ENCODE measurements around the gene PGLYRP2.
"Not testable (repeated sequence)": the region's sequence is repeated elsewhere in the genome, so short reads cannot be mapped to it uniquely, and the experiment has no call there.

PGLYRP2 gene

DNA sequence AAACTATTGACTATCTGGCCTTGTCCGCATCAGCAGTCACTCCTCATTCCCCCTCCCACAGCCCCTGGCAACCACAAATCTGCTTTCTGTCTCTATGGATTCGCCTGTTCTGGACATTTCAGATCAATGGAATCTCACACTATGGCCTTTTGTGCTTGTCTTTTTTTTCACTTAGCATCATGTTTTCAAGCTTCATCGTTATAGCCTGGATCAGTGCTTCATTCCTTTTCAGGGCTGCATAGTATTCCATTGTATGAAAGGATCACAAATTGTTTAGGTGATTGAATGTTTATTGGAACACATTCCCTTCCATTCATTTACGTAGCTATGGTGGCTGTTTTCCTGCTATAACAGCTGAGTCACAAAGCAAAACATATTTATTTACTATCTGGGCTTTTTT is 7.7 kb upstream of the PGLYRP2 start:
- H3K9ac ChIP-seq (ENCODE audit: low read depth in 1 of 2, low read length in 2 of 2), result no peak overlapping the region
- H3K36me3 ChIP-seq (ENCODE audit: control insufficient read depth in 1 of 2, insufficient read depth in 2 of 2, low read length in 2 of 2), result no peaks in the 10 kb centered on the region
- H3K4me3 ChIP-seq (ENCODE audit: low read depth in 1 of 2, low read length in 2 of 2), result no peak overlapping the region
- no peak overlapping the region for H3K27ac ChIP-seq (ENCODE audit: low read depth, low read length)
- no peaks in the 10 kb centered on the region for H3K27me3 ChIP-seq (ENCODE audit: control insufficient read depth in 1 of 2, insufficient read depth in 2 of 2, low read length in 2 of 2)
- no peaks in the 10 kb centered on the region for H3K4me1 ChIP-seq (ENCODE audit: control insufficient read depth in 1 of 2, insufficient read depth in 2 of 2, low read length in 2 of 2)
- no peaks in the 10 kb centered on the region for H3K9me3 ChIP-seq (ENCODE audit: control insufficient read depth in 1 of 2, low read length in 2 of 2)

DNA sequence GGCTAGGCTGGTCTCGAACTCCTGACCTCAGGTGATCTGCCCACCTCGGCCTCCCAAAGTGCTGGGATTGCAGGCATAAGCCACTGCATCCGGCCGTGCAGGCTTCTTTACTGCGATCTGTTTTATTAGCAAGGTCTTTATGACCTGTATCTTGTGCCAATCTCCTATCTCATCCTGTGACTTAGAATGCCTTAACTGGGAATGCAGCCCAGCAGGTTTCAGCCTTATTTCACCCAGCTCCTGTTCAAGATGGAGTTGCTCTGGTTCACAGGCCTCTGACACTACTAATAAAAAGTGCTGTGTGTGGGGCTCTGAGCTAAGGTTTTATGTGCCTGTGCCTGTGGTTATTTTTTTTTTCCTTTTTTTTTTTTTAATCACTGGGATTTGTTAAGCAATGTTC is 6.5 kb upstream of the PGLYRP2 start:
- not testable (repeated sequence) for H3K4me1 ChIP-seq (ENCODE audit: control insufficient read depth in 1 of 2, insufficient read depth in 2 of 2, low read length in 2 of 2); H3K9me3 ChIP-seq (ENCODE audit: control insufficient read depth in 1 of 2, low read length in 2 of 2); H3K9ac ChIP-seq (ENCODE audit: low read depth in 1 of 2, low read length in 2 of 2); H3K27ac ChIP-seq (ENCODE audit: low read depth, low read length); H3K27me3 ChIP-seq (ENCODE audit: control insufficient read depth in 1 of 2, insufficient read depth in 2 of 2, low read length in 2 of 2); H3K36me3 ChIP-seq (ENCODE audit: control insufficient read depth in 1 of 2, insufficient read depth in 2 of 2, low read length in 2 of 2); H3K4me3 ChIP-seq (ENCODE audit: low read depth in 1 of 2, low read length in 2 of 2)

DNA sequence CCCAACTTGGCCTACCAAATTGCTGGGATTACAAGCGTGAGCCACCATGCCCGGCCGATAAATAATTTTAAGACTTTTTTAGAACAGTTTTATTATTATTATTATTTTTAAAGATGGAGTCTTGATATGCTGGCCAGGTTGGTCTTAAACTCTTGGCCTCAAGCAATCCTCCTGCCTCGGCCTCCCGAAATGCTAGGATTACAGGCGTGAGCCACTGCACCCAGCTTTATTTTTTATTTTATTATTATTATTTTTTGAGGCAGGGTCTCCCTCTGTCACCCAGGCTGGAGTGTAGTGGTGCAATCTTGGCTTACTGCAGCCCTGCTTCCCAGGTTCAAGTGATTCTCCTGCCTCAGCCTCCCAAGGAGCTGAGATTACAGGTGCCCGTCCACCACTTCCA is 1.7 kb upstream of the PGLYRP2 start:
- not testable (repeated sequence) for H3K4me3 ChIP-seq (ENCODE audit: low read depth in 1 of 2, low read length in 2 of 2); H3K36me3 ChIP-seq (ENCODE audit: control insufficient read depth in 1 of 2, insufficient read depth in 2 of 2, low read length in 2 of 2); H3K9ac ChIP-seq (ENCODE audit: low read depth in 1 of 2, low read length in 2 of 2); H3K4me1 ChIP-seq (ENCODE audit: control insufficient read depth in 1 of 2, insufficient read depth in 2 of 2, low read length in 2 of 2); H3K27ac ChIP-seq (ENCODE audit: low read depth, low read length); H3K27me3 ChIP-seq (ENCODE audit: control insufficient read depth in 1 of 2, insufficient read depth in 2 of 2, low read length in 2 of 2); H3K9me3 ChIP-seq (ENCODE audit: control insufficient read depth in 1 of 2, low read length in 2 of 2)

DNA sequence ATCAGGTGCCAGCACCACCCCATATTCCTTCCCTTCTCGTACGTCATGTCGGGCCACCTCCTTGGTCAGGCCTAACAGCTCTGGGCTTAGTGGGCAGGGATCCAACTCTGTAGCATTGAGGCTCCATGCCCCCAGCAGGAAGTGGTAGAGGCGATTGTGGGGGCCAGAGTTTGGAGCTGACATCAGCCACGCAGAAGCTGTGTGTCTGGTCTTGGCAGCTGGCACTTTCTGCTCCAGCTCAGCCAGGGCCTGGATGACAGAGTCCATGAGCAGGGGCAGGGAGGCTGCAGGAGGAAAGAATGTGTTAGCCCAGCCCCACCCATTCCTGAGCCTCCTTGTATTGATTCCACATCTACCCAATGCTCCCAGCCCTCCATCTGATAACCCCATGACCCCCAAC is 3.0 kb downstream of the PGLYRP2 start:
- H3K9ac ChIP-seq (ENCODE audit: low read depth in 1 of 2, low read length in 2 of 2), result no peak overlapping the region
- no peaks in the 10 kb centered on the region for H3K36me3 ChIP-seq (ENCODE audit: control insufficient read depth in 1 of 2, insufficient read depth in 2 of 2, low read length in 2 of 2)
- H3K27me3 ChIP-seq (ENCODE audit: control insufficient read depth in 1 of 2, insufficient read depth in 2 of 2, low read length in 2 of 2), result no peaks in the 10 kb centered on the region
- H3K4me1 ChIP-seq (ENCODE audit: control insufficient read depth in 1 of 2, insufficient read depth in 2 of 2, low read length in 2 of 2), result no peaks in the 10 kb centered on the region
- H3K27ac ChIP-seq (ENCODE audit: low read depth, low read length), result no peak overlapping the region
- no peaks in the 10 kb centered on the region for H3K9me3 ChIP-seq (ENCODE audit: control insufficient read depth in 1 of 2, low read length in 2 of 2)
- no peak overlapping the region for H3K4me3 ChIP-seq (ENCODE audit: low read depth in 1 of 2, low read length in 2 of 2)

DNA sequence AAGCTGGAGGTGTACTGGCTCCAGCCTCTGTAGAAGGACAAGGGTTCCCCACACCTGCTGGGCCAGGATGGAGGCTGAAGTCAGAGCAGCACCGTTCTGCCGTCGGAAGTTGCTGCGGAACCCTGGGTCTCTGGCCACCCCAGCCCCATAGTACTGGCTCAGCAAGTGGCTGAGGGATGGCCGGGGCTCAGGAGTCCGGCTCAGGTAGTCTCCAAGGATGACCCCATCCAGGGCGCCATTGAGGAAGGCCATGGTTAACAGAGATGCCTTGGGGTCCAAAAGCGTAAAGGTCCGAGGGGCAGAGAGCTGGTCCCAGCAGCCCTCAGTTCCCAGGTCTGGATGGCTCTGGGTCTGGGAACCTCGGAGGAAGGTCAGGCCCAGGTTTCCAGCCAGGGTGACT is 3.7 kb downstream of the PGLYRP2 start:
- Histone ChIP-seq H3K36me3 (ENCODE audit: control insufficient read depth in 1 of 2, insufficient read depth in 2 of 2, low read length in 2 of 2) (no peaks in the 10 kb centered on the region), H3K4me3 (ENCODE audit: low read depth in 1 of 2, low read length in 2 of 2) (no peak overlapping the region), H3K4me1 (ENCODE audit: control insufficient read depth in 1 of 2, insufficient read depth in 2 of 2, low read length in 2 of 2) (no peaks in the 10 kb centered on the region), H3K27ac (ENCODE audit: low read depth, low read length) (no peak overlapping the region), H3K9ac (ENCODE audit: low read depth in 1 of 2, low read length in 2 of 2) (no peak overlapping the region), H3K9me3 (ENCODE audit: control insufficient read depth in 1 of 2, low read length in 2 of 2) (no peaks in the 10 kb centered on the region), H3K27me3 (ENCODE audit: control insufficient read depth in 1 of 2, insufficient read depth in 2 of 2, low read length in 2 of 2) (no peaks in the 10 kb centered on the region)

DNA sequence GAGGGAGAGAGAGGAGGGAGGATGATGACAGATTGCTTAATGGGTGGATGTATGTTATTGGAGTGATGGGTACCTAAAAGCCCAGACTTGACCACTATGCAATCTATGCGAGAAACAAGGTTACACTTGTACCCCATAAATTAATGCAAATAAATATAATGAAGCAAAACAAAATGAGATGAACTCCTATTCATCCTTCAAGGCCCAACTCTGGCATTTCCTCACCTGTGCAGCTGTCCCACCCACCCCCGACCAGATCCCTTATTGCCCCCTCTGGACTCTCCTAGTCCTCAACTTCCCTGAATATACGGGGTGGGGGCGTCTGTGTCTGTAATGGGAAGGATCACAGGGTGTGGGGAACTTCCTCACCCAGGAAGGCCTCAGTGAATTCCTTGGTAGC is 4.1 kb downstream of the PGLYRP2 start:
- Histone ChIP-seq H3K27ac (ENCODE audit: low read depth, low read length) (no peak overlapping the region), H3K27me3 (ENCODE audit: control insufficient read depth in 1 of 2, insufficient read depth in 2 of 2, low read length in 2 of 2) (no peaks in the 10 kb centered on the region), H3K36me3 (ENCODE audit: control insufficient read depth in 1 of 2, insufficient read depth in 2 of 2, low read length in 2 of 2) (no peaks in the 10 kb centered on the region), H3K4me1 (ENCODE audit: control insufficient read depth in 1 of 2, insufficient read depth in 2 of 2, low read length in 2 of 2) (no peaks in the 10 kb centered on the region), H3K9ac (ENCODE audit: low read depth in 1 of 2, low read length in 2 of 2) (no peak overlapping the region), H3K9me3 (ENCODE audit: control insufficient read depth in 1 of 2, low read length in 2 of 2) (no peaks in the 10 kb centered on the region), H3K4me3 (ENCODE audit: low read depth in 1 of 2, low read length in 2 of 2) (no peak overlapping the region)

DNA sequence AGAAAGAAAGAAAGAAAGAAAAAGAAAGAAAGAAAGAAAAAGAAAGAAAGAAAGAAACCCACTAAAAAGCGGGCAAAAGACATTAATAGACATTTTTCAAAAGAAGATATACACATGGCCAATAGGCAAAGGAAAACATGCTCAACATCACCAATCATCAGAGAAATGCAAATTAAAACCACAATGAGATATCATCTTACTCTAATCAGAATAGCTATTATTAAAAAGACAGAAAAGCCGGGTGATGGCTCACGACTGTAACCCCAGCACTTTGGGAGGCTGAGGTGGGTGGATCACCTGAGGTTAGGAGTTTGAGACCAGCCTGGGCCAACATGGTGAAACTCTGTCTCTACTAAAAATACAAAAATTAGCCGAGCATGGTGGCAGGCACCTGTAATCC is 5.5 kb downstream of the PGLYRP2 start:
- H3K36me3 ChIP-seq (ENCODE audit: control insufficient read depth in 1 of 2, insufficient read depth in 2 of 2, low read length in 2 of 2); H3K4me3 ChIP-seq (ENCODE audit: low read depth in 1 of 2, low read length in 2 of 2); H3K9ac ChIP-seq (ENCODE audit: low read depth in 1 of 2, low read length in 2 of 2); H3K4me1 ChIP-seq (ENCODE audit: control insufficient read depth in 1 of 2, insufficient read depth in 2 of 2, low read length in 2 of 2); H3K9me3 ChIP-seq (ENCODE audit: control insufficient read depth in 1 of 2, low read length in 2 of 2); H3K27ac ChIP-seq (ENCODE audit: low read depth, low read length): not testable (repeated sequence)
- peaks cover 8 to 12% of the 10 kb centered on the region in 2 donors for H3K27me3 ChIP-seq (ENCODE audit: control insufficient read depth in 1 of 2, insufficient read depth in 2 of 2, low read length in 2 of 2)

DNA sequence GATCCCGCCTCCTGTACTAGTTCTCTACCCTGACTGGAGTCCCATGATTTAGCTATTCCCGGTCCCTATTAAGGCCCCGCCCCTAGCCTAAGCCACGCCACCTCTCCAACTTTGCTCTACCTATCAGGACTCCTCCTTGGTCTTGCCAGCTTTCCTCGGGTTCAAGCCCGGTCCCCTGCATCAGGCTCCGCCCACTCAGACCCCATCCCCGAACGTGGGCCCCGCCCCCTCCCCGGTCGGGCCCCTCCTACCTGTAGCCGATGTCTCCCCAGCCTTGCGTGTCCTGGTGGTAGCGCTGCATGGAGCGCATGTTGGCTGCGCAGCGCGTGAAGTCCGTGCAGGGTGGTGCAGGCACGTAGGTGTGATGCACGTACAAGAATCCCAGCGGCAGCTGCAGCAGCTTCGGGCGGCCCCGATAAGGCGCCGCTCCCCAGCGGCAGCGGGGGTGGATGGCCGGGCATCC is 7.6 kb downstream of the PGLYRP2 start:
- peaks cover 11 to 13% of the 10 kb centered on the region in 2 donors for H3K27me3 ChIP-seq (ENCODE audit: control insufficient read depth in 1 of 2, insufficient read depth in 2 of 2, low read length in 2 of 2)
- no peaks in the 10 kb centered on the region for H3K36me3 ChIP-seq (ENCODE audit: control insufficient read depth in 1 of 2, insufficient read depth in 2 of 2, low read length in 2 of 2)
- H3K4me3 ChIP-seq (ENCODE audit: low read depth in 1 of 2, low read length in 2 of 2), result no peak overlapping the region
- peaks cover 0 to 18% of the 10 kb centered on the region in 2 donors for H3K4me1 ChIP-seq (ENCODE audit: control insufficient read depth in 1 of 2, insufficient read depth in 2 of 2, low read length in 2 of 2)
- H3K27ac ChIP-seq (ENCODE audit: low read depth, low read length), result no peak overlapping the region
- H3K9me3 ChIP-seq (ENCODE audit: control insufficient read depth in 1 of 2, low read length in 2 of 2), result no peaks in the 10 kb centered on the region
- no peak overlapping the region for H3K9ac ChIP-seq (ENCODE audit: low read depth in 1 of 2, low read length in 2 of 2)

DNA sequence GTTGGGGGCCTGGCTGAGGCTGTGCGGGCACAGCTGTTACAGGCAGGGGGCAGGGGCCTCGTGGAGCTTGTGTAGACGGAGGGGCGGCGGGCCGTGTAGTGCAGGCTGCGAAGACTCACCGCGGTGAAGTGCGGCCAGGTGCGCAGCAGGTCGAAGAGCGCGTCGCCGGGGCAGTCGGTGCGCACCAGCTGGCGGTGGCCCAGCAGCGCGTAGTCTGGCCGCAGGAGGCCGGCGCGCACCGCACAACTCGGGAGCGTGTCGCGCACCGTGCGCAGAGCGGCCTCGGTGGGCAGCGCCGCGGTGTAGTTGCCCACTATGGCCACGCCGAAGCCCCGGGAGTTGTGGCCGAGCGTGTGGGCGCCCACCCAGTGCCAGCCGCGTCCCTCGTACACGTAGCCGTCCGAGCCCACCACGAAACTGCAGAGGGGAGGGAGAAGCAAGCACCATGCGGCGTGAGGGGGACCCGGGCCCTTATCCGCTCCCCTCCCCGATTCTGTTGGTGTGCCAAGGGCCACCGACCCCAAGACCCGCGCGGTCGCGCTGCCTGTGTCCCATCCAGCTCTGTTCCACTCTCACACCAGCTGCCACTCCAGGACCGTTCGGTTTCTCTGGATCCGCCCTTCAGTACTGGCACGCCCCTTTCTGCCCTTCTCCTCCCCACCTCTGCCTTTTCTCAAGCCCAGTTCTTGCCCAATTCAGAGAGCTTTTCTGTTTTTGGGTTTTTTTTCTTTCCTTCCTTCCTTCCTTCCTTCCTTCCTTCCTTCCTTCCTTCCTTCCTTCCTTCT is 9.6 kb downstream of the PGLYRP2 start:
- Histone ChIP-seq H3K4me3 (ENCODE audit: low read depth in 1 of 2, low read length in 2 of 2) (peak overlapping the region; percentile 50 to 68), H3K9ac (ENCODE audit: low read depth in 1 of 2, low read length in 2 of 2) (peak overlapping the region in 1 of 2 donors; percentile 63), H3K27ac (ENCODE audit: low read depth, low read length) (no peak overlapping the region)

DNA sequence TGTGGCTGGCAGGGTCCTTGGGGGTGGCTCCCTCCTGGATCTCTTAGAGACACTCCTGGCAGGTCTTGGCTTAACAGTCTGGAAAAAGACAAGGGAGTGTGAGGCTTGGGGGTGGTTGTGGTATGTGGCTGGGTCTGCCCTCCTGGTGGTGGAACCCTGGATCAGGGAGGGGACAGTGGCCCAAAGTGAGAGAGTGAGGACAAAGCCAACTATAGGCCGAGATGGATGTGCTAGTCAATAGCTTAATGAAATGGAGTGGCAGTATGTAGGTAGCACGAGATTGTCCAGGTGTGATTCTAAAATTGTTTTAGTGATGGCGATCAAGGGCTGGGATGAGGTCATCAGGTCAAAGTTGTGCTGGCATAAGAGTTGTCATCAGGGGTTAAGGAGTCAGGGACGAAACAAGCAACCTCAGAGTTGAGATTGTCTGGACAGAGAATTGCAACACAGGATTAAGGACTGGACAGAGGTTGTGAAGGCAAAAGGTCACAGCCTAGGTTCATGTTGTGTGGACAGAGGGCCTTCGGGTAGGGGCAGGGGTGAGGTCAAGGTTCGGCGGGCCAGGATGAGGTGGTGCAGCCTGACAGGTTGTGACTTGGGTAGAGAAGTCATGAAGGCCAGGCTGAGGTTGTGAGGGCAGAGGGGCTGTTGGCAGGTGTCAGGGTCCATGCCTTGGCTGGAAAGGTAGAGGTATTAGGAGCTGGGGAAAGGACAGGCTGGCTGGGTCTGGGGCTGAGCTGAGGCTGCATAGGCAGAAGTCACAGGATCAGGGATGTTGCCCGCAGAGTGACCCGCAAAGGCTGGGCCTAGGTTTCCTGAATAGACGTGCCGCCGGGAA is 10.4 kb downstream of the PGLYRP2 start:
- H3K4me1 ChIP-seq (ENCODE audit: control insufficient read depth in 1 of 2, insufficient read depth in 2 of 2, low read length in 2 of 2), result peaks cover 0 to 19% of the 10 kb centered on the region in 2 donors
- H3K27ac ChIP-seq (ENCODE audit: low read depth, low read length), result no peak overlapping the region
- H3K4me3 ChIP-seq (ENCODE audit: low read depth in 1 of 2, low read length in 2 of 2), result peak overlapping the region; percentile 50 to 68
- no peaks in the 10 kb centered on the region for H3K9me3 ChIP-seq (ENCODE audit: control insufficient read depth in 1 of 2, low read length in 2 of 2)
- no peaks in the 10 kb centered on the region for H3K36me3 ChIP-seq (ENCODE audit: control insufficient read depth in 1 of 2, insufficient read depth in 2 of 2, low read length in 2 of 2)
- no peak overlapping the region for H3K9ac ChIP-seq (ENCODE audit: low read depth in 1 of 2, low read length in 2 of 2)
- peaks cover 11 to 13% of the 10 kb centered on the region in 2 donors for H3K27me3 ChIP-seq (ENCODE audit: control insufficient read depth in 1 of 2, insufficient read depth in 2 of 2, low read length in 2 of 2)

More for the DNA sequence above, 9.6 kb downstream of the PGLYRP2 start:
- Histone ChIP-seq H3K4me1 (ENCODE audit: control insufficient read depth in 1 of 2, insufficient read depth in 2 of 2, low read length in 2 of 2) (peaks cover 0 to 19% of the 10 kb centered on the region in 2 donors), H3K27me3 (ENCODE audit: control insufficient read depth in 1 of 2, insufficient read depth in 2 of 2, low read length in 2 of 2) (peaks cover 11 to 13% of the 10 kb centered on the region in 2 donors), H3K36me3 (ENCODE audit: control insufficient read depth in 1 of 2, insufficient read depth in 2 of 2, low read length in 2 of 2) (no peaks in the 10 kb centered on the region), H3K9me3 (ENCODE audit: control insufficient read depth in 1 of 2, low read length in 2 of 2) (no peaks in the 10 kb centered on the region)

Measured in duodenal mucosa (tissue), 2 donors.